ENCODE results near the gene BOLL.

GRCh38 chr2:197782126-197782525 lies 3.0 kb downstream of the BOLL start:
- no peak for TF ChIP-seq CTCF (IDR thresholded peaks at IDR 0.05)
- no peak for TF ChIP-seq EP300 (IDR thresholded peaks at IDR 0.05)
- TF ChIP-seq POLR2A (IDR thresholded peaks at IDR 0.05; ENCODE audit: low read depth), result no peak
